Measurements from ENCODE around the gene BGLAP.

The BGLAP gene

DNA sequence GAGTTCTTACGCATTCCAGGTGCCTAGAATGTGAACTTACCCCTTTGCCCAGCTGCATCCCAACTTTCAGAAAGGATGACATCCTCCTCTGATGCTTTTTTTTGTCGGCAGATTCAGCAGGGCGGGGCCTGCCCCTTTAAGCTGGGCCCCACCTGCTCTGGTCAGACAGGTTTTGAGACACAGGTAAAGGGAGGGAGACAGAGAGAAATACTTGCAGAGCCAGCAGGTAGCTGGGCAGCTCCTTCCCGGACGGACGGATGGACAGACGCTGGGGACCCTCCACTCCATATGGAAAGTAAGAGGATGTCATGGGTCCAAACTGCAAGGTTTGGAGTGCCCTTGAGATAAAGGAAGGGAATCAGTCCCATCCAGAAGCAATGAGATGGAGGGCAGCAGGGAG lies 42.1 kb downstream of the BGLAP start, which contains the start of gene TMEM79 (continued):
- TF ChIP-seq PRDM1 (tag by site-specific recombination; IDR thresholded peaks at IDR 0.05), result no peak

GRCh38 chr1:156284757-156285156 lies 42.8 kb downstream of the BGLAP start:
- POLR2A ChIA-PET, result no interaction called here
- H3K4me1 ChIP-seq (ENCODE audit: control insufficient read depth, insufficient read depth, low read length), result peaks cover 4% of the 10 kb centered on the region; the same call in 1 of the 2 replicates
- H3K4me3 ChIP-seq (ENCODE audit: low read depth, low read length), result no peak overlapping the region
- H3K27ac ChIP-seq (ENCODE audit: extremely low read depth, low read depth, low read length), result no peak overlapping the region
- no peaks in the 10 kb centered on the region for H3K9me3 ChIP-seq (ENCODE audit: control insufficient read depth, insufficient read depth, low read depth, low read length)
- peaks cover 4 to 43% of the 10 kb centered on the region in 2 experiments; a peak in 2 of 3 replicates for H3K36me3 ChIP-seq (ENCODE audit: control insufficient read depth in 2 of 2, insufficient read depth in 1 of 2, low read length in 2 of 2)
- CTCF ChIA-PET, result interaction anchor here (0.8 kb wide), 1 partner anchor 35 kb away, joined by 4 read pairs; no protein-coding TSS in a partner anchor
- TF ChIP-seq ZNF324 (tag by site-specific recombination; IDR thresholded peaks at IDR 0.05), result no peak
- TF ChIP-seq ZSCAN23 (tag by site-specific recombination; IDR thresholded peaks at IDR 0.05), result no peak
- TF ChIP-seq AEBP2 (tag by site-specific recombination; IDR thresholded peaks at IDR 0.05; ENCODE audit: borderline replicate concordance), result no peak
- TF ChIP-seq ZNF626 (tag by site-specific recombination; IDR thresholded peaks at IDR 0.05), result no peak
- TF ChIP-seq, protein P1, sequence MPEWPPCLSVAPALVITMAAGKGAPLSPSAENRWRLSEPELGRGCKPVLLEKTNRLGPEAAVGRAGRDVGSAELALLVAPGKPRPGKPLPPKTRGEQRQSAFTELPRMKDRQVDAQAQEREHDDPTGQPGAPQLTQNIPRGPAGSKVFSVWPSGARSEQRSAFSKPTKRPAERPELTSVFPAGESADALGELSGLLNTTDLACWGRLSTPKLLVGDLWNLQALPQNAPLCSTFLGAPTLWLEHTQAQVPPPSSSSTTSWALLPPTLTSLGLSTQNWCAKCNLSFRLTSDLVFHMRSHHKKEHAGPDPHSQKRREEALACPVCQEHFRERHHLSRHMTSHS (tag by site-specific recombination; IDR thresholded peaks at IDR 0.05), result no peak
- TF ChIP-seq PBX3 (CRISPR knock-in tag; IDR thresholded peaks at IDR 0.05), result no peak
- TF ChIP-seq ZNF311 (tag by site-specific recombination; IDR thresholded peaks at IDR 0.05; ENCODE audit: borderline replicate concordance), result no peak
- TF ChIP-seq EGR2 (tag by site-specific recombination; IDR thresholded peaks at IDR 0.05; ENCODE audit: low read depth), result no peak
- TF ChIP-seq TCF7L2 (IDR thresholded peaks at IDR 0.05; ENCODE audit: borderline replicate concordance, low read depth, low read length), result no peak
- no peak for TF ChIP-seq ZNF514 (tag by site-specific recombination; IDR thresholded peaks at IDR 0.05)

- ChIA-PET CTCF (no interaction called here), POLR2A (no interaction called here)
- no peak overlapping the region for H3K4me3 ChIP-seq (ENCODE audit: low read depth, low read length)
- TF ChIP-seq ZNF391 (tag by site-specific recombination; IDR thresholded peaks at IDR 0.05; ENCODE audit: borderline replicate concordance, low read depth), result no peak
- TF ChIP-seq OSR2 (tag by site-specific recombination; IDR thresholded peaks at IDR 0.05), result no peak
- TF ChIP-seq ZNF560 (tag by site-specific recombination; IDR thresholded peaks at IDR 0.05; ENCODE audit: borderline replicate concordance), result no peak
- TF ChIP-seq ZNF324 (tag by site-specific recombination; IDR thresholded peaks at IDR 0.05), result no peak
- TF ChIP-seq ZNF677 (tag by site-specific recombination; IDR thresholded peaks at IDR 0.05), result no peak
- no peak for TF ChIP-seq ZNF426 (tag by site-specific recombination; IDR thresholded peaks at IDR 0.05)
- TF ChIP-seq ZNF830 (tag by site-specific recombination; IDR thresholded peaks at IDR 0.05; ENCODE audit: low read depth), result no peak
- TF ChIP-seq SP3 (tag by site-specific recombination; IDR thresholded peaks at IDR 0.05), result no peak
- TF ChIP-seq ZBTB20 (tag by site-specific recombination; IDR thresholded peaks at IDR 0.05), result no peak
- TF ChIP-seq ZNF433 (tag by site-specific recombination; IDR thresholded peaks at IDR 0.05; ENCODE audit: low read depth), result no peak
- peaks cover 4% of the 10 kb centered on the region; the same call in 1 of the 2 replicates for H3K4me1 ChIP-seq (ENCODE audit: control insufficient read depth, insufficient read depth, low read length)
- no peak overlapping the region for H3K27ac ChIP-seq (ENCODE audit: extremely low read depth, low read depth, low read length)
- H3K9me3 ChIP-seq (ENCODE audit: control insufficient read depth, insufficient read depth, low read depth, low read length), result no peaks in the 10 kb centered on the region
- peaks cover 4 to 38% of the 10 kb centered on the region in 2 experiments; a peak in 2 of 3 replicates for H3K36me3 ChIP-seq (ENCODE audit: control insufficient read depth in 2 of 2, insufficient read depth in 1 of 2, low read length in 2 of 2)
These were observed 43.5 kb downstream of the BGLAP start for GRCh38 chr1:156285437-156285836.

All from HEK293 (cell line).